ACC112 (cell line): ENCODE results near the gene SLC26A11.
"Not testable (repeated sequence)": the region's sequence is repeated elsewhere in the genome, so short reads cannot be mapped to it uniquely, and the experiment has no call there.

Experiments
- H2AFZ ChIP-seq: fragments of 200-600 bp; sonication (generic); one replicate; pipeline ENCODE4 v1.6.0; 2017; ENCODE audit warnings: antibody characterized with exemption, low read length; ENCODE audit not compliant: unreplicated experiment
- H3K27ac ChIP-seq: fragments of 200-600 bp; sonication (generic); 2 replicates; pipeline ENCODE4 v1.5.1; 2014; ENCODE audit warnings: low read depth, mild to moderate bottlenecking, antibody characterized with exemption, low read length, moderate library complexity
- H3K27me3 ChIP-seq: fragments of 200-600 bp; sonication (generic); 2 replicates; pipeline ENCODE4 v1.6.1; 2014; ENCODE audit warnings: mild to moderate bottlenecking, antibody characterized with exemption, low read length, moderate library complexity, mixed read lengths; ENCODE audit not compliant: insufficient read depth
- H3K36me3 ChIP-seq: fragments of 200-600 bp; sonication (generic); 2 replicates; pipeline ENCODE4 v1.6.1; 2016; ENCODE audit warnings: mild to moderate bottlenecking, antibody characterized with exemption, low read length, moderate library complexity, mixed read lengths; ENCODE audit not compliant: insufficient read depth
- H3K4me1 ChIP-seq: fragments of 200-600 bp; sonication (generic); one replicate; pipeline ENCODE4 v1.6.1; 2016; ENCODE audit warnings: low read length, mixed read lengths; ENCODE audit not compliant: insufficient read depth, unreplicated experiment, control insufficient read depth
- H3K4me3 ChIP-seq: fragments of 200-600 bp; sonication (generic); 2 replicates; pipeline ENCODE4 v1.5.1; 2014; ENCODE audit warnings: mild to moderate bottlenecking, low read depth, low read length
- H3K79me2 ChIP-seq: fragments of 200-600 bp; sonication (generic); one replicate; pipeline ENCODE4 v1.6.0; 2016; ENCODE audit warnings: low read length; ENCODE audit not compliant: control insufficient read depth, unreplicated experiment, insufficient read depth

The SLC26A11 gene

DNA sequence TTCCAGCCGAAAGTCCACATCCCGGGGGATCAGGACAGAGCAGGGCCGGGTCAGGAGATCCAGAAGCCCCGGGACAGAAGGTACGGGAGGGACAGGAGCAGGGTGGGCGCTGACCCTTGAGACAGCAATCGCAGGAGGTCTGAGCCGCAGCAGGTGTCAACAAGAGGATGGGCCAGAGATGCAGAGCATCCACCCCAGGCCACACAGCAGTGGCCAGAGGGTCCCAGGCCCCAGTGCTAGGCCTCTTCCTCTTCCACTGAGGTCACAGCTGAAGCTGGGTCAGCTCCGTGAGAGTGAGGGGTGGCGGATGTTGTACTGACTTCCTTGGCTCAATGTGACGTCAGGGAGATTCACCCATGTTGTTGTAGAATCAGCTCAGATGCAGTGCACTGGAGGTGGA is 31.7 kb downstream of the SLC26A11 start:
- Histone ChIP-seq H3K4me1 (peaks cover 22% of the 10 kb centered on the region), H3K4me3 (no peak overlapping the region), H3K27ac (no peak overlapping the region), H3K27me3 (no peaks in the 10 kb centered on the region), H3K79me2 (no peaks in the 10 kb centered on the region), H2AFZ (no peak overlapping the region), H3K36me3 (no peaks in the 10 kb centered on the region)

GRCh38 chr17:80252871-80253270 is 32.6 kb downstream of the SLC26A11 start:
- H3K27ac ChIP-seq: no peak overlapping the region

GRCh38 chr17:80253631-80254395 is 33.6 kb downstream of the SLC26A11 start:
- Histone ChIP-seq H2AFZ (no peak overlapping the region), H3K27ac (peak overlapping the region; percentile 91)

More at GRCh38 chr17:80252871-80253270, 32.6 kb downstream of the SLC26A11 start:
- H2AFZ ChIP-seq: no peak overlapping the region
- H3K27me3 ChIP-seq: no peaks in the 10 kb centered on the region
- H3K79me2 ChIP-seq: no peaks in the 10 kb centered on the region
- no peaks in the 10 kb centered on the region for H3K36me3 ChIP-seq
- H3K4me1 ChIP-seq: peaks cover 22% of the 10 kb centered on the region
- H3K4me3 ChIP-seq: no peak overlapping the region

GRCh38 chr17:80254396-80255251 is 34.4 kb downstream of the SLC26A11 start:
- Histone ChIP-seq H3K4me1 (peaks cover 24% of the 10 kb centered on the region), H3K36me3 (no peaks in the 10 kb centered on the region), H3K27ac (peak overlapping the region; percentile 91), H2AFZ (no peak overlapping the region), H3K79me2 (no peaks in the 10 kb centered on the region), H3K27me3 (no peaks in the 10 kb centered on the region), H3K4me3 (peak overlapping the region; percentile 23; the same call in 1 of the 2 replicates)

More at GRCh38 chr17:80253631-80254395, 33.6 kb downstream of the SLC26A11 start:
- no peaks in the 10 kb centered on the region for H3K27me3 ChIP-seq
- no peak overlapping the region for H3K4me3 ChIP-seq
- H3K36me3 ChIP-seq: no peaks in the 10 kb centered on the region
- H3K4me1 ChIP-seq: peaks cover 22% of the 10 kb centered on the region
- no peaks in the 10 kb centered on the region for H3K79me2 ChIP-seq

GRCh38 chr17:80256034-80256350 is 35.8 kb downstream of the SLC26A11 start:
- Histone ChIP-seq H3K27ac (peak overlapping the region; percentile 91), H3K4me1 (peaks cover 26% of the 10 kb centered on the region), H3K4me3 (no peak overlapping the region)

GRCh38 chr17:80257716-80258213 is 37.5 kb downstream of the SLC26A11 start:
- Histone ChIP-seq H3K36me3 (no peaks in the 10 kb centered on the region), H3K4me1 (peaks cover 33% of the 10 kb centered on the region), H2AFZ (no peak overlapping the region), H3K79me2 (peaks cover 18% of the 10 kb centered on the region), H3K4me3 (no peak overlapping the region), H3K27ac (no peak overlapping the region), H3K27me3 (no peaks in the 10 kb centered on the region)

More at GRCh38 chr17:80256034-80256350, 35.8 kb downstream of the SLC26A11 start:
- peaks cover under 1% of the 10 kb centered on the region for H3K79me2 ChIP-seq
- H3K36me3 ChIP-seq: no peaks in the 10 kb centered on the region
- H2AFZ ChIP-seq: no peak overlapping the region
- no peaks in the 10 kb centered on the region for H3K27me3 ChIP-seq

GRCh38 chr17:80258296-80258695 is 38.1 kb downstream of the SLC26A11 start:
- not testable (repeated sequence) for H3K36me3 ChIP-seq, H3K27me3 ChIP-seq, H2AFZ ChIP-seq, H3K27ac ChIP-seq, H3K4me3 ChIP-seq
- Histone ChIP-seq H3K4me1 (peaks cover 37% of the 10 kb centered on the region), H3K79me2 (peaks cover 24% of the 10 kb centered on the region)

GRCh38 chr17:80259457-80260068 is 39.3 kb downstream of the SLC26A11 start:
- Histone ChIP-seq H3K27ac (peak overlapping the region; percentile 77), H3K4me3 (peak overlapping the region; percentile 79), H3K27me3 (no peaks in the 10 kb centered on the region), H3K79me2 (peaks cover 36% of the 10 kb centered on the region), H3K4me1 (peaks cover 33% of the 10 kb centered on the region), H2AFZ (no peak overlapping the region), H3K36me3 (peaks cover 3% of the 10 kb centered on the region; the same call in 1 of the 2 replicates)

DNA sequence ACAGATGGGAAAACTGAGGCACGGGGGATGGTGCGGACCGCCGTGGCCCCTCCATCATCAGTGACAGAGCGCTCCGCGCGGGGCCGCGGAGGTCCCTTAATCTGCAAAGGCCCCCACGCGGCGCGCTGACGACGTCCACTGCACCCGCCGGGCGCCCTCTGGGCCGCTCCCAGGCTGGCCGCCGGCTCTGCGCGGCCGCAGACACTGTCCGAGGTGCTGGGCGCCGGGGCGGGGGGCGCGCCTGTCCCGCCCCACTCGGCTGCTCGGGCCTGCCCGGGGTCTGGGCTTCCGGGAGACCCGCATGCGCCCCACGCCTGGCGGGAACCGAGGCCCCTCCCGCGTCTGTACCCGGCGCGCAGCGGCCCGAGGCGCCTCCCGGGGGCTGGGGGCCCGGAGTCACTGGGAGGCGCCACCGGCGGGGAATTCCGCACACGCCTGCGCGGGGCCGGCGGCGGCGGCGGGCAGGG is 39.9 kb downstream of the SLC26A11 start:
- Histone ChIP-seq H3K4me3 (peak overlapping the region; percentile 79), H2AFZ (no peak overlapping the region), H3K27me3 (no peaks in the 10 kb centered on the region), H3K27ac (peak overlapping the region; percentile 77), H3K36me3 (peaks cover 3% of the 10 kb centered on the region; the same call in 1 of the 2 replicates), H3K79me2 (peaks cover 41% of the 10 kb centered on the region), H3K4me1 (peaks cover 31% of the 10 kb centered on the region)

DNA sequence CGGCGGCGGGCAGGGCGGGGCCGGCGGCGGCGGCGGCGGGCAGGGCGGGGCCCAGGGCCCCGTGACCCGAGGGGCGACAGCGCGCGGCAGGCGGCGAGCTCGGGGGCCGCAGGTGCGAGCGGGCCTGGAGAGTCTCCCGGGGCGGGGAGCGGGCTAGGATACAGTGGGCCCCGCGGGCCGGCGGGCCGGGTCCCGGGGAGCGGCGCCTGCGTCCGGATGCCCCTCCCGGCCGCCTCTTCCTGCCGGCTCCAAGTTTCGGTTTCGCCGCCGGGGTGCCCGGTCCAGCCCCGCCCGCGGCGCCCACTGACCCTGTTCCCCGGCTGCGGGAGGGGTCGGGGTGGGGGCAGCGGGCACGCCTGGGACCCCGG is 40.5 kb downstream of the SLC26A11 start, which contains the start of gene RNF213:
Gene RNF213, plus strand, starts transcription at position 62 of the 368 bp plus-strand sequence. CDS start 2,830 bp downstream, outside the sequence.
- H3K27me3 ChIP-seq: no peaks in the 10 kb centered on the region
- peak within 1 kb of the TSS; percentile 98 for H3K27ac ChIP-seq
- H2AFZ ChIP-seq: peak within 1 kb of the TSS; percentile 75
- peaks cover 10% of the 10 kb centered on the region for H3K36me3 ChIP-seq
- H3K4me3 ChIP-seq: peak within 1 kb of the TSS; percentile 100
- peaks cover 48% of the 10 kb centered on the region for H3K79me2 ChIP-seq
- H3K4me1 ChIP-seq: peaks cover 32% of the 10 kb centered on the region
